HG02981 (cell line): ENCODE data around the gene HDX.
"Not testable (repeated sequence)": the region's sequence is repeated elsewhere in the genome, so short reads cannot be mapped to it uniquely, and the experiment has no call there.

ENCODE experiments used
- ATAC-seq: cut with Tn5 transposase; IDR thresholded peaks from one replicate; pipeline ENCODE4 v1.9.1; 2021; ENCODE audit warnings: mild to moderate bottlenecking, moderate library complexity; ENCODE audit not compliant: unreplicated experiment

The HDX gene

GRCh38 chrX:84340968-84341367 lies 161.3 kb downstream of the HDX start:
- no peak for ATAC-seq

GRCh38 chrX:84339507-84340364 lies 162.5 kb downstream of the HDX start:
- peak; percentile 72 for ATAC-seq

- ATAC-seq: no peak
Observed at GRCh38 chrX:84336646-84337045, 165.6 kb downstream of the HDX start.

GRCh38 chrX:84335121-84335520 lies 167.1 kb downstream of the HDX start:
- ATAC-seq: no peak

- no peak for ATAC-seq
Observed at GRCh38 chrX:84322083-84322827, 180.0 kb downstream of the HDX start.

GRCh38 chrX:84320614-84321013 lies 181.6 kb downstream of the HDX start:
- no peak for ATAC-seq

- no peak for ATAC-seq
Observed at GRCh38 chrX:84320023-84320422, 182.2 kb downstream of the HDX start.

- ATAC-seq: no peak
Observed at GRCh38 chrX:84318661-84319060, 183.6 kb downstream of the HDX start.

GRCh38 chrX:84315946-84316345 lies 186.3 kb downstream of the HDX start:
- not testable (repeated sequence) for ATAC-seq
